ENCODE results near the gene EHMT2. TPM values are rescaled to one million over a fixed set of nuclear protein-coding genes. Genes with fewer than 3 reads are reported as not detected.

The EHMT2 gene
- total and polyA plus RNA-seq, 2 of the 4 experiments (the other 2 are of a cell fraction), result 38.0 to 51.2 TPM

DNA sequence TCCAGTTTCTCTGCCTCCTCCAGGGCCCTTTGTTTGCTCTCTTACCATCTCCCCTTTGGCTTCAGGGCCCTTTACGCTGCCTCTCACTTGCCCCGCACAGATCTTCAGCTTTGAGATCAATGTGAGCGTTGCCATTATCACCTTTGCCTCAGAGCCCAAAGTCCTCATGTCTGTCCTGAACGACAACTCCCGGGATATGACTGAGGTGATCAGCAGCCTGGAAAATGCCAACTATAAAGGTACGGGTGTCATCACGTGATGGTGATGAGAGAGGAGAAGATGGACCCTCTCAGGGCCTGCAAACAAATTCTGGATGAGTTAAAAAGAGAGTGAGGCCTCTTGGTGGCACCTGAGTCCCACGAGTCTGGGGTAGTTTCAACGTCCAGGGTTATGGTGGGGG lies 38.3 kb upstream of the EHMT2 start:
- H2BK5ac ChIP-seq (ENCODE audit: low read depth, low read length, poor library complexity, severe bottlenecking), result no peak overlapping the region
- H2AFZ ChIP-seq (replicated peaks; ENCODE audit: low read length, poor library complexity), result no peak overlapping the region
- dilution Hi-C loops (cut with HindIII; ENCODE audit: low sequenced_read_pairs, unreplicated experiment) (no loop called here), in situ Hi-C loops (cut with MboI; ENCODE audit: low sequenced_read_pairs) (no loop called here), intact Hi-C loops (cut with micrococcal nuclease) (no loop called here)
- no peaks in the 10 kb centered on the region for H3K79me1 ChIP-seq (ENCODE audit: low read depth in 1 of 2, low read length in 2 of 2)
- no peak overlapping the region for H2BK120ac ChIP-seq (ENCODE audit: low read depth, low read length)
- H3K4me2 ChIP-seq (ENCODE audit: low read depth, low read length), result no peak overlapping the region
- no peak overlapping the region for H4K5ac ChIP-seq (ENCODE audit: low read depth, low read length)
- no peaks in the 10 kb centered on the region for H3K36me3 ChIP-seq (ENCODE audit: control insufficient read depth, insufficient read depth, low read length)
- POLR2A ChIA-PET (ENCODE audit: unreplicated experiment), result no interaction called here
- H2AK5ac ChIP-seq (ENCODE audit: low read depth, low read length), result no peak overlapping the region
- 82% methylated on average over 4 of the region's 9 CpGs; no CpG with 5 or more reads in 1 of the 2 experiments for WGBS, 2 experiments (ENCODE audit: extremely low coverage in 2 of 2, insufficient read length in 1 of 2)
- H3K27ac ChIP-seq (ENCODE audit: insufficient read depth, low read length), result no peak overlapping the region
- no peak overlapping the region for H2AK9ac ChIP-seq (replicated peaks; ENCODE audit: low read depth, low read length, poor library complexity)
- peaks cover 8% of the 10 kb centered on the region for H3K27me3 ChIP-seq (ENCODE audit: control insufficient read depth, insufficient read depth, low read length)
- no TSS peak for BruUV-seq (replicated peaks)
- no peaks in the 10 kb centered on the region for H3K9me3 ChIP-seq (ENCODE audit: control insufficient read depth, insufficient read depth, low read length)
- H3K14ac ChIP-seq (replicated peaks; ENCODE audit: low read depth, low read length), result no peak overlapping the region
- no peak overlapping the region for H3K4me3 ChIP-seq (ENCODE audit: insufficient read depth, low read depth, low read length)
- H4K20me1 ChIP-seq (ENCODE audit: insufficient read depth, low read length), result no peaks in the 10 kb centered on the region
- H4K91ac ChIP-seq (ENCODE audit: insufficient read depth, low read depth, low read length), result no peak overlapping the region
- no peak overlapping the region for H3K9ac ChIP-seq (ENCODE audit: low read depth, low read length)
- no peak overlapping the region for H2BK15ac ChIP-seq (ENCODE audit: low read depth, low read length)
- no peak overlapping the region for H3K56ac ChIP-seq (ENCODE audit: extremely low read depth, insufficient read depth, low read length)
- no peak overlapping the region for H4K8ac ChIP-seq (ENCODE audit: low read depth in 2 of 2, low read length in 2 of 2)
- CTCF ChIA-PET, result no interaction called here
- no peak for DNase-seq
- H3K4ac ChIP-seq (ENCODE audit: low read depth, low read length), result no peak overlapping the region
- H3K23ac ChIP-seq (ENCODE audit: low read depth, low read length), result no peak overlapping the region
- no peak overlapping the region for H2BK20ac ChIP-seq (ENCODE audit: low read depth, low read length)
- no peaks in the 10 kb centered on the region for H3K9me1 ChIP-seq (ENCODE audit: insufficient read depth, low read length)
- no peak for ATAC-seq (ENCODE audit: low read depth)
- H3K18ac ChIP-seq (ENCODE audit: low read depth, low read length), result no peak overlapping the region
- no peak for TF ChIP-seq MAFK (IDR thresholded peaks at IDR 0.05; ENCODE audit: low read depth, low read length)
- no peak for TF ChIP-seq CHD1 (IDR thresholded peaks at IDR 0.05; ENCODE audit: low read depth, low read length)
- no peak for TF ChIP-seq RAD21 (IDR thresholded peaks at IDR 0.05; ENCODE audit: low read length)
- TF ChIP-seq MXI1 (IDR thresholded peaks at IDR 0.05; ENCODE audit: borderline replicate concordance, low read depth, low read length), result no peak
- TF ChIP-seq ELK1 (IDR thresholded peaks at IDR 0.05; ENCODE audit: borderline replicate concordance, low read depth, low read length), result no peak
- no peak for TF ChIP-seq SMC3 (IDR thresholded peaks at IDR 0.05; ENCODE audit: low read depth, low read length)
- no peak for TF ChIP-seq FOS (IDR thresholded peaks at IDR 0.05; ENCODE audit: low read depth, low read length)
- no peak for TF ChIP-seq RFX5 (IDR thresholded peaks at IDR 0.05; ENCODE audit: low read depth, low read length)
- no peak for TF ChIP-seq NFE2L2 (IDR thresholded peaks at IDR 0.05; ENCODE audit: low read depth, low read length)
- no peak for TF ChIP-seq CEBPB (IDR thresholded peaks at IDR 0.05; ENCODE audit: low read depth, low read length)
- TF ChIP-seq, protein P1, sequence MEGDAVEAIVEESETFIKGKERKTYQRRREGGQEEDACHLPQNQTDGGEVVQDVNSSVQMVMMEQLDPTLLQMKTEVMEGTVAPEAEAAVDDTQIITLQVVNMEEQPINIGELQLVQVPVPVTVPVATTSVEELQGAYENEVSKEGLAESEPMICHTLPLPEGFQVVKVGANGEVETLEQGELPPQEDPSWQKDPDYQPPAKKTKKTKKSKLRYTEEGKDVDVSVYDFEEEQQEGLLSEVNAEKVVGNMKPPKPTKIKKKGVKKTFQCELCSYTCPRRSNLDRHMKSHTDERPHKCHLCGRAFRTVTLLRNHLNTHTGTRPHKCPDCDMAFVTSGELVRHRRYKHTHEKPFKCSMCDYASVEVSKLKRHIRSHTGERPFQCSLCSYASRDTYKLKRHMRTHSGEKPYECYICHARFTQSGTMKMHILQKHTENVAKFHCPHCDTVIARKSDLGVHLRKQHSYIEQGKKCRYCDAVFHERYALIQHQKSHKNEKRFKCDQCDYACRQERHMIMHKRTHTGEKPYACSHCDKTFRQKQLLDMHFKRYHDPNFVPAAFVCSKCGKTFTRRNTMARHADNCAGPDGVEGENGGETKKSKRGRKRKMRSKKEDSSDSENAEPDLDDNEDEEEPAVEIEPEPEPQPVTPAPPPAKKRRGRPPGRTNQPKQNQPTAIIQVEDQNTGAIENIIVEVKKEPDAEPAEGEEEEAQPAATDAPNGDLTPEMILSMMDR (conservative IDR thresholded peaks at IDR 0.05; ENCODE audit: low read depth, low read length), result no peak
- no peak for TF ChIP-seq RCOR1 (IDR thresholded peaks at IDR 0.05; ENCODE audit: insufficient replicate concordance, low read length)
- no peak for TF ChIP-seq MAZ (IDR thresholded peaks at IDR 0.05; ENCODE audit: borderline replicate concordance, low read depth, low read length)
- no peak for TF ChIP-seq POLR2A (IDR thresholded peaks at IDR 0.05; ENCODE audit: low read depth, low read length)
- TF ChIP-seq BHLHE40 (IDR thresholded peaks at IDR 0.05; ENCODE audit: low read depth, low read length), result no peak
- TF ChIP-seq USF2 (IDR thresholded peaks at IDR 0.05; ENCODE audit: low read depth, low read length), result no peak
- H3K4me1 ChIP-seq (ENCODE audit: control insufficient read depth, insufficient read depth, low read length), result peaks cover 4% of the 10 kb centered on the region
